Measurements from ENCODE around the gene KCNJ12.
"Not testable (repeated sequence)": the region's sequence is repeated elsewhere in the genome, so short reads cannot be mapped to it uniquely, and the experiment has no call there.

Gene KCNJ12

GRCh38 chr17:21387616-21388015 is 11.5 kb downstream of the KCNJ12 start:
- no peak for DNase-seq (ENCODE audit: low spot score)

GRCh38 chr17:21388066-21388465 is 11.9 kb downstream of the KCNJ12 start:
- no peak for DNase-seq (ENCODE audit: low spot score)

GRCh38 chr17:21388944-21389343 is 12.8 kb downstream of the KCNJ12 start:
- DNase-seq (ENCODE audit: low spot score): no peak

- DNase-seq (ENCODE audit: low spot score): no peak
Measured at GRCh38 chr17:21389394-21389793, 13.2 kb downstream of the KCNJ12 start.

- DNase-seq (ENCODE audit: low spot score): no peak
Measured at GRCh38 chr17:21390294-21390693, 14.1 kb downstream of the KCNJ12 start.

- DNase-seq (ENCODE audit: low spot score): no peak
Measured at GRCh38 chr17:21392266-21392665, 16.1 kb downstream of the KCNJ12 start.

- no peak for DNase-seq (ENCODE audit: low spot score)
Measured at GRCh38 chr17:21394265-21394664, 18.1 kb downstream of the KCNJ12 start.

- DNase-seq (ENCODE audit: low spot score): no peak
Measured at GRCh38 chr17:21395764-21396163, 19.6 kb downstream of the KCNJ12 start.

GRCh38 chr17:21396237-21396636 is 20.1 kb downstream of the KCNJ12 start:
- DNase-seq (ENCODE audit: low spot score): no peak

- DNase-seq (ENCODE audit: low spot score): no peak
Measured at GRCh38 chr17:21397341-21398190, 21.4 kb downstream of the KCNJ12 start.

- DNase-seq (ENCODE audit: low spot score): no peak
Measured at GRCh38 chr17:21399474-21400186, 23.5 kb downstream of the KCNJ12 start.

GRCh38 chr17:21400187-21400569 is 24.0 kb downstream of the KCNJ12 start:
- not testable (repeated sequence) for DNase-seq (ENCODE audit: low spot score)

GRCh38 chr17:21400816-21401593 is 24.8 kb downstream of the KCNJ12 start:
- DNase-seq (ENCODE audit: low spot score): no peak

GRCh38 chr17:21402166-21402571 is 26.0 kb downstream of the KCNJ12 start:
- DNase-seq (ENCODE audit: low spot score): peak; percentile 11

- not testable (repeated sequence) for DNase-seq (ENCODE audit: low spot score)
Measured at GRCh38 chr17:21402926-21403325, 26.8 kb downstream of the KCNJ12 start.

- DNase-seq (ENCODE audit: low spot score): not testable (repeated sequence)
Measured at GRCh38 chr17:21404106-21404505, 27.9 kb downstream of the KCNJ12 start.

GRCh38 chr17:21404539-21404938 is 28.4 kb downstream of the KCNJ12 start:
- DNase-seq (ENCODE audit: low spot score): not testable (repeated sequence)

- DNase-seq (ENCODE audit: low spot score): not testable (repeated sequence)
Measured at GRCh38 chr17:21404956-21405731, 29.0 kb downstream of the KCNJ12 start.

GRCh38 chr17:21405904-21406400 is 29.8 kb downstream of the KCNJ12 start:
- not testable (repeated sequence) for DNase-seq (ENCODE audit: low spot score)

GRCh38 chr17:21406616-21407404 is 30.7 kb downstream of the KCNJ12 start:
- DNase-seq (ENCODE audit: low spot score): not testable (repeated sequence)

- not testable (repeated sequence) for DNase-seq (ENCODE audit: low spot score)
Measured at GRCh38 chr17:21407752-21408151, 31.6 kb downstream of the KCNJ12 start.
